ENCODE data around the gene CEBPA. TPM values are rescaled to one million over a fixed set of nuclear protein-coding genes. Genes with fewer than 3 reads are reported as not detected.

The CEBPA gene
- polyA plus RNA-seq, 1 donor: 125 TPM

DNA sequence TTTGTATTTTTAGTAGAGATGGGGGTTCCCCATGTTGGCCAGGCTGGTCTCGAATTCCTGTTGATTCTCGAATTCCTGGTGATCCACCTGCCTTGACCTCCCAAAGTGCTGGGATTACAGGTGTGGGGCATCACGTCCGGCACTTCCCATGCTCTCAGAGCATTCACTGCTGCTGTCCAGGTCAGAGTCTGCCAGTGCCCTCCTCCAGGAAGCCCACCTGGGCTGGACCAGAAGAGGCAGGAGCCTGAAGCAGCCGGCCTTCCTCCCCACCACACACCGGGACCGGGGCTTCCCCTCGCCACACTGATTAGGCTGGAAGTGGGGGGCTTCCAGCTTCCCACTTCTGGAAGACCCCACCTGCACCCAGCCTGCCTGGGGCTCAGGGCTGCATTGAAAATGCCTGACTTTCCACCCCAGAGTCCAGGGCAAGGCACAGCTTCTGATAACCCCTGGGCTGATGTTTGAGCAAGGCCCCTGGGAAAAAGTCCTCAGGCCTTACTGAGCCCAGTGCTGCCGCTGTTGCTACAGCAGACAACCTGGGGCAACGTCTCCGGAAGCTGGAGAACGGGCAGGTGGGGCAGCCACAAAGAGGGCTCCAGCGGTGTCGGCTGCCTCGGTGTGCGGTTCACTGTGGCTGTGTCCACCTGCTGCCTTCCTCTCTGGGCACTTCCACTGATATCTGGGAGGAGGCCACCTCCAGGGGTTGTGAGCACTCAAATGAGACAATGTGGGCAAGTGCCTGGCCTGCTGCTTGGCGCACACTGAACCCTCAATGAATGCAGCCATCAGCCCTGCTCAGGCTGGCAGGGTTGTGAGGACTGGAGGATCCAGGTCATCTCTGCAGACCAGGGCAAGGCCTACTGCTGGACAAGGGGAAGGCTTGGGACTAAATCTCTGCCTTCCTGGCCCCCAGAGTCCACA is 22.6 kb downstream of the CEBPA start:
- H3K4me1 ChIP-seq (ENCODE audit: control insufficient read depth, insufficient read depth, low read length): peaks cover 52% of the 10 kb centered on the region
- no CpG with 5 or more reads among the region's 17 CpGs for WGBS (ENCODE audit: insufficient coverage, low lambda C conversion rate)
- no peaks in the 10 kb centered on the region for H3K36me3 ChIP-seq (ENCODE audit: control insufficient read depth, insufficient read depth, low read length)
- H3K27ac ChIP-seq (ENCODE audit: low read length): peak overlapping the region; percentile 47
- peaks cover 3% of the 10 kb centered on the region for H3K9me3 ChIP-seq (ENCODE audit: control insufficient read depth, low read depth, low read length)
- DNase-seq: peak in 1 of 2 donors; percentile 53
- no peaks in the 10 kb centered on the region for H3K27me3 ChIP-seq (ENCODE audit: control insufficient read depth, insufficient read depth, low read length)
- H3K4me3 ChIP-seq (ENCODE audit: low read length): no peak overlapping the region

DNA sequence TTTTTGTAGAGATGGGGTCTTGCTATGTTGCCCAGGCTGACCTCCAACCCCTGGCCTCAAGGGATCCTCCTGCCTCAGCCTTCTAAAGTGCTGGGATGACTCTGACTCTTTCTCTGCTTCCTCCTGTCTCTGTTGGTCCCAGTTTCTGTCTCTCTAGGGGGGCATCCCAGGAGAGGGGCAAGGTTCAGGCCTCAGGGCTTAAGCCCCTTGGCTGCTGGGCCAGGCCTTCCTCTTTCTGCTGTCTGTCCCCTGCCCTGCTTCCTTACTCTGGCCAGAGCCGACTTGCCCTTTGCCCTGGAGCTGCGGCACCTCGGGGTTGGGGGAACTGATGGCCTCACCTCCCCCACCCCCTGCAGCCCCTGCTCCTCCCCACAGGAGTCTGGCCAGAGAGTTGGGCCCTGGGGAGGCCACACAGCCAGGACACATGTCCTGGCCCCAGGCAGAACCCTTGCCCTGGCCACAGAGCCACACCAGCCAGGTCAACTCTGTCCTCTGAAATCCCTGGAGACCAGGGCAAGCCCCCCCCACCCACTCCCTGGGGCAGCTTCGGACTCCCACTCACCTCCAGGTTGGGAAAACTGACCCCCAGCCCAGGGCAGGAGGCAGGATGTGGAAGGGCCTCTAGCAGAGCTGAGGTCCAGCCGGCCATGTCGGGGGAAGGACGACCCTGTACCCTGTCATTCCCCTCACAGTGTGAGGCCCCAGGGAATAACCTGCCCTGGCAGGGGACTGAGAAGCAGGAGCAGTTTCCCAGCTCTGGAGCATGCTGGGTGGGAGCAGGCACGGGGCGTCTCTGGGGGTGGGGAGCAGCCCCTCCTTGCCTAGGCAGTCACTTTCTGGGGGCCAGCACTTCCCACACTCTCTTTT is 23.7 kb downstream of the CEBPA start:
- peaks cover 62% of the 10 kb centered on the region for H3K4me1 ChIP-seq (ENCODE audit: control insufficient read depth, insufficient read depth, low read length)
- no CpG with 5 or more reads among the region's 9 CpGs for WGBS (ENCODE audit: insufficient coverage, low lambda C conversion rate)

DNA sequence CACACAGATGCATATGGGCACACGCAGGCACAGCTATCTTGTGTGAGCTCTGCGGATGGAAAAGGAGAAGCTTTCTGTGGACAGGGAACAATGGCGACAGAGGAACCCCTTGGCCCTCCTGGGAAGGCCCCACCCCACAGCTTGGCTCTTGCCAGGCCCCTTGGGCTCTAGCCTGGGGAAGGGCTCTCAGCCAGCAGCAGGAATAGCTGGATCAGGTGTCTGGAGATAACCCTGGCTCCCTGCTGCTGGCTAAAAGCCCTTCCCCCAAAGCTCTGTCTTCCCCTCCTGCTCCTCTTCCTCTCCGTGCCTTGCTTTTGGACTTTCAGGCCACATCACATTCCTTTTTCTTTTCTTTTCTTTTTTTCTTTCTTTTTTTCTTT is 24.3 kb downstream of the CEBPA start:
- H3K27ac ChIP-seq (ENCODE audit: low read length): no peak overlapping the region
- 79% methylated on average over 1 of the region's 4 CpGs for WGBS (ENCODE audit: insufficient coverage, low lambda C conversion rate)
- H3K4me3 ChIP-seq (ENCODE audit: low read length): no peak overlapping the region
- H3K9me3 ChIP-seq (ENCODE audit: control insufficient read depth, low read depth, low read length): peaks cover 3% of the 10 kb centered on the region
- DNase-seq: no peak
- no peaks in the 10 kb centered on the region for H3K36me3 ChIP-seq (ENCODE audit: control insufficient read depth, insufficient read depth, low read length)
- peaks cover 64% of the 10 kb centered on the region for H3K4me1 ChIP-seq (ENCODE audit: control insufficient read depth, insufficient read depth, low read length)
- H3K27me3 ChIP-seq (ENCODE audit: control insufficient read depth, insufficient read depth, low read length): no peaks in the 10 kb centered on the region

More for the DNA sequence above, 23.7 kb downstream of the CEBPA start:
- H3K4me3 ChIP-seq (ENCODE audit: low read length): no peak overlapping the region
- no peak overlapping the region for H3K27ac ChIP-seq (ENCODE audit: low read length)
- no peaks in the 10 kb centered on the region for H3K27me3 ChIP-seq (ENCODE audit: control insufficient read depth, insufficient read depth, low read length)
- H3K9me3 ChIP-seq (ENCODE audit: control insufficient read depth, low read depth, low read length): peaks cover 3% of the 10 kb centered on the region
- H3K36me3 ChIP-seq (ENCODE audit: control insufficient read depth, insufficient read depth, low read length): no peaks in the 10 kb centered on the region
- DNase-seq: no peak

DNA sequence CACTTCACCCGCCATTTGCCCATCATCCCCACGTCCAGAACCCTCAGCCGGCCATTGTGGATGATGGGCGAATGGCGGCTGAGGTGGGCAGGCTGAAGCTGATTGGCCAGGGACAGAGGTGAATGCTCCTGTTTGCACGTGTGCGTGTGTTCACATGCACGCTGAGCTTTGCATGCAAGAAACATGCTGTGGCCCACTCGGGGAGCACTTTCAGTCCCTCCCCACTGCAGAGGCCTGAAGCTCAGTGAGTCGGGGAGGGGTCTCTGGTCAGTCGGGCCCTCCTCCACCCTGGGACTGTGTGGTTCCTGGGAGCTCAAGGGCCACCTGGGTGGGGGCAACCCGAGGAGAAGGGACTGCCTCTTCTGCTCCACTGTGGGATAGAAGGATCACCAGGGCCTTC is 24.9 kb downstream of the CEBPA start:
- Histone ChIP-seq H3K9me3 (ENCODE audit: control insufficient read depth, low read depth, low read length) (peaks cover 3% of the 10 kb centered on the region), H3K36me3 (ENCODE audit: control insufficient read depth, insufficient read depth, low read length) (no peaks in the 10 kb centered on the region), H3K27me3 (ENCODE audit: control insufficient read depth, insufficient read depth, low read length) (no peaks in the 10 kb centered on the region), H3K27ac (ENCODE audit: low read length) (no peak overlapping the region), H3K4me3 (ENCODE audit: low read length) (no peak overlapping the region), H3K4me1 (ENCODE audit: control insufficient read depth, insufficient read depth, low read length) (peaks cover 64% of the 10 kb centered on the region)
- no CpG with 5 or more reads among the region's 12 CpGs for WGBS (ENCODE audit: insufficient coverage, low lambda C conversion rate)
- no peak for DNase-seq

DNA sequence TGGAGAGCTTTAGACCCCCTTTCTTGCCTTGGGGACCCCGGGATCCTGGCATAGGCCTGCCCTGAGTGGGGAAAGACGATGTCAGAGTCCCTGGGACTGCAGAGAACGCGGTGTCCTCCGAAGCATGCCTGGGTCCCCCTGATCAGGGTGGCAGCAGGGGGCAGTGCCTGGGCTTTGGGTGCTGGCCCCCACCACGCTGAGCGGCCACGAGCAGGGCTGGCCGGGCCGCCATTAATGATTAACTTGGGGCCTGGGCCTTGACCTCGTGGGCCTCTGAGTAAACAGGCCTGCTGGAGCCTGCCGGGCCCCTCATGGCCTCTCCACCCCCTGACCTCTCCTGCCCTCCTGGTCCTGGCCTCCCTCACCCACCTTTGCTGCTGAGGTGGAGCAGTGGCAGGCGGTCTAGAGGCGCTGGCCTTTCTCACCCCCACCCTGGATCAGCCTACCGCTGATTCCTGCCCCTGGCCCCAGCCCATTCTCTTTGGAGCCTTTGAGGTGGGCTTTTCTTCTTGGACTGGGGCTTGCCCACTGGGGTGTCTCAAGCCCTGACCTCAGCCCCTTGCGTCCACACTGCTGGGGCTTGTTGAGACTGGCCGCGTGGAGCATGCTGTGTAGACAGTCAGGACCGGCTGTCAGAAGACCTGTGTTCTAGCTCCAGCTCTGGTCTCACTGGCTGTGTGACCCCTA is 26.3 kb downstream of the CEBPA start:
- Histone ChIP-seq H3K27ac (ENCODE audit: low read length) (peak overlapping the region; percentile 82), H3K4me1 (ENCODE audit: control insufficient read depth, insufficient read depth, low read length) (peaks cover 64% of the 10 kb centered on the region), H3K36me3 (ENCODE audit: control insufficient read depth, insufficient read depth, low read length) (no peaks in the 10 kb centered on the region), H3K9me3 (ENCODE audit: control insufficient read depth, low read depth, low read length) (peaks cover 3% of the 10 kb centered on the region), H3K4me3 (ENCODE audit: low read length) (no peak overlapping the region), H3K27me3 (ENCODE audit: control insufficient read depth, insufficient read depth, low read length) (no peaks in the 10 kb centered on the region)
- peak in 1 of 2 donors; percentile 55 for DNase-seq
- no CpG with 5 or more reads among the region's 19 CpGs for WGBS (ENCODE audit: insufficient coverage, low lambda C conversion rate)

DNA sequence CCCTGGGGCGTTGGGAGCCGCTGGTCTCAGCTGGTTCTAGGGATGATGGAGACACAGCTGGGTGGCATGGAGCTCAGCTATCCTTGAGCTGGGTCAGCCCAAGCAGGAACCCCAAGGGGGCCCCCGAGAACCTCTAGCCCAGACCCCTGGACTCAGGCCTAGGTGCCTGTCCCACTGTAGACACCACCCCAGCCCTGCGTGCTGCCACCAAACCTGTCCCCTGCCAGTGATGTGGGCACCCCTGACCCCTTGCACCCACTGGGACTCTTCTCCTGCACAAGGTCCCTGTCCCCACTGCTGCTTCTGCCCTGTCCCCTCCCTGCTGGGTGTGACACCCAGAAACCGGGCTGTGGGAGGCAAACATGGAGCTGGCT is 26.8 kb downstream of the CEBPA start:
- Histone ChIP-seq H3K36me3 (ENCODE audit: control insufficient read depth, insufficient read depth, low read length) (no peaks in the 10 kb centered on the region), H3K9me3 (ENCODE audit: control insufficient read depth, low read depth, low read length) (peaks cover 3% of the 10 kb centered on the region), H3K27me3 (ENCODE audit: control insufficient read depth, insufficient read depth, low read length) (no peaks in the 10 kb centered on the region), H3K27ac (ENCODE audit: low read length) (peak overlapping the region; percentile 82), H3K4me3 (ENCODE audit: low read length) (no peak overlapping the region), H3K4me1 (ENCODE audit: control insufficient read depth, insufficient read depth, low read length) (peaks cover 64% of the 10 kb centered on the region)
- DNase-seq: no peak
- no CpG with 5 or more reads among the region's 5 CpGs for WGBS (ENCODE audit: insufficient coverage, low lambda C conversion rate)

- Histone ChIP-seq H3K27ac (ENCODE audit: low read length) (peak overlapping the region; percentile 82), H3K36me3 (ENCODE audit: control insufficient read depth, insufficient read depth, low read length) (no peaks in the 10 kb centered on the region), H3K27me3 (ENCODE audit: control insufficient read depth, insufficient read depth, low read length) (no peaks in the 10 kb centered on the region), H3K4me1 (ENCODE audit: control insufficient read depth, insufficient read depth, low read length) (peaks cover 62% of the 10 kb centered on the region), H3K9me3 (ENCODE audit: control insufficient read depth, low read depth, low read length) (peaks cover 3% of the 10 kb centered on the region), H3K4me3 (ENCODE audit: low read length) (no peak overlapping the region)
- no CpG with 5 or more reads among the region's 17 CpGs for WGBS (ENCODE audit: insufficient coverage, low lambda C conversion rate)
- no peak for DNase-seq
Observed at GRCh38 chr19:33274663-33275558, 27.4 kb downstream of the CEBPA start.

DNA sequence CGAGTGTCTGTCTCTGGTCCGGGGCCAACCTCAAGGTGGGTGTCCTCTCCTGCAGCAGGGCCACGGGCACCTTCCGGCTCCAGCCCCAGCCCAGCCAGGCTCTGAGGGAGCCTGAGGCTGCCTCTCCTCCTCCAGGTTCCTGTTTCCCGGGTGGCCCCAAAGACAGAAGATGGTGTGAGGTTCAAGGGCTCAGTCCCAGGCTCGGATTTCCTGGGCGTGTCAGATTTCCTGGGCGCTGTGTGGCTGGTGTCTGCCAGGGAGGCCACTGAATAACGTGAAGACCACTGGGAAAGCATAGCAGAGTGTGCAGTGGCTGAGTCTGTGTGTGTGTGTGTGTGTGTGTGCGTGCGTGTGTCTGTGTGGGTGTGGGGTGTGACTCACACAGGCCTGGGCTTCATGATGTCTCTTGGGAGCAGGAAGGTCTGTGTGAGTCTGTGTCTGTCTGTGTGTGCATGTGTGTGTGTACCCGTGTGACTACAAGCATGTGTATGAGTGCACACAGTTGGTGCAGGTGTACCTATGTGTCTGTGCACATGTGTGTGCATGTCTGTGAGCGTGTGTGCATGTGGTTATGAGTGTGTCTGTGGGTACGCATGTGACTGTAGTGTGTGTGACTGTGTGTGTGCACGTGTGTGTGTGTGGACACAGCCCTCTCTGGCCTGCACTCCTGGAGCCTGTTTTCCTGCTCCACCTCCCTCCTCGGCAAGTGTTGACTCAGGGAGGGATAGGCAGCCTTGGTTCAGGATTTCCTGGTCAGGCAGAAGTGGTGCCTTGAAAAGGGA is 28.3 kb downstream of the CEBPA start:
- no CpG with 5 or more reads among the region's 16 CpGs for WGBS (ENCODE audit: insufficient coverage, low lambda C conversion rate)

DNA sequence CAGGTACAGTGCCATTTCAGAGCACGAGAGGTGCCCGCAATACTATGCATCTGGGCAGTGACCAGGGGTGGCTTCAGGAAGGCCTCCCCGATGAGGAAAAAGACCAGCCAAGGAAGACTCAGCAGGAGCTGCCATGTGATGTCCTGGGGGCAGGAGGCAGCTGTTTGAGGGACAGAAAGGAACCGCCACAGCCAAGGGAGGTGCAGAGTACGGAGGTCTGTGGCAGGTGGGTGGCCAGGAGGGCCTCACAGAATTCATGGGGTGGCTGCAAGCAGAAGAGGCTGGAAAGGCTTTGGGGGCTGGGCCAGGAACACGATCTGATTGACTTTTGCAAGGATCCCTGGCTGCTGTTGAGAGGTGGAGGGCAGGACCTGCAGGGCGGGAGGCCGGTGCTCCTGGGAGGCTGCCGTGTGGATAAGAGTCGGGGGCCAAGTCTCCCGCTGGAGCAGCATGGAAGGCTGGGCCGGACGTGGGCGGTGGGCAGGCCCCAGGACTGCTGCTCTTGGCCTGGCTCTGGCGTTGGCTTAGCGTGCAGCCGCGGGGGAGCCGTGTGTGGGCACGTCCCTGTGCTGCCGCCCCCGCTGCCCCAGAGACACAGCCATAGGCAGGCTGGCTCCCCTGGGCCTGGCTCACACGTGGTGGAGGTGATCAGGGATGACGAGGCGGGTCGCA is 29.1 kb downstream of the CEBPA start:
- no peaks in the 10 kb centered on the region for H3K27me3 ChIP-seq (ENCODE audit: control insufficient read depth, insufficient read depth, low read length)
- H3K4me3 ChIP-seq (ENCODE audit: low read length): no peak overlapping the region
- H3K36me3 ChIP-seq (ENCODE audit: control insufficient read depth, insufficient read depth, low read length): no peaks in the 10 kb centered on the region
- peaks cover 3% of the 10 kb centered on the region for H3K9me3 ChIP-seq (ENCODE audit: control insufficient read depth, low read depth, low read length)
- peaks cover 47% of the 10 kb centered on the region for H3K4me1 ChIP-seq (ENCODE audit: control insufficient read depth, insufficient read depth, low read length)
- no CpG with 5 or more reads among the region's 26 CpGs for WGBS (ENCODE audit: insufficient coverage, low lambda C conversion rate)
- no peak for DNase-seq
- peak overlapping the region; percentile 82 for H3K27ac ChIP-seq (ENCODE audit: low read length)

More for the DNA sequence above, 28.3 kb downstream of the CEBPA start:
- peaks cover 56% of the 10 kb centered on the region for H3K4me1 ChIP-seq (ENCODE audit: control insufficient read depth, insufficient read depth, low read length)
- H3K27ac ChIP-seq (ENCODE audit: low read length): peak overlapping the region; percentile 82
- H3K4me3 ChIP-seq (ENCODE audit: low read length): no peak overlapping the region
- DNase-seq: peak; percentile 71 to 90
- H3K36me3 ChIP-seq (ENCODE audit: control insufficient read depth, insufficient read depth, low read length): no peaks in the 10 kb centered on the region
- no peaks in the 10 kb centered on the region for H3K27me3 ChIP-seq (ENCODE audit: control insufficient read depth, insufficient read depth, low read length)
- H3K9me3 ChIP-seq (ENCODE audit: control insufficient read depth, low read depth, low read length): peaks cover 3% of the 10 kb centered on the region
